Stimulated activated CD4-positive, alpha-beta T cell treated with anti-CD3 and anti-CD28 coated beads, Interleukin-4, amount 100 ng/mL, for 48 hours (primary cell): ENCODE data around the gene PROC.
"Not testable (repeated sequence)": the region's sequence is repeated elsewhere in the genome, so short reads cannot be mapped to it uniquely, and the experiment has no call there.

Source experiments
- DNase-seq, 2 donors: peaks; one replicate each; pipeline ENCODE4 v3.0.0-alpha.2; 2020; ENCODE audit warnings: low read depth in 2 of 2

PROC gene

DNA sequence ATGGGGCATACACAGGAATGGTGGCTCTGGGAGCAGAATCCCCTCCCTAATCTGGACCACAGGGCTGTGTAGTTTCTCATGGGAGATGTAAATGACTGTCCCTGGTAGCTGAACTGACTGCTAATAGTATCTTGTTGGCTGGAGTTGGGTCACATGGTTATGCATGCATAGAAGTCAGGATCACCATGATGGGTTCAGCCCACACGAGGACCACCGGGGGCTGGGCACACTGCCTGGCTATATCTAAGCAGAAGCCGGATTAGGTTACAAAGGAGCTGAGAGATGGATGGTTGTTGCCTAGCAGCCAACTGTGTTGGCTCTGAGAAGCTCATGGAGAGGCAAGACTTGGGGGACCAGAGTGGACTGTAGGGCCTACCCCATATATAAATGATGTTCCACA lies 23.7 kb upstream of the PROC start:
- DNase-seq, result no peak

DNA sequence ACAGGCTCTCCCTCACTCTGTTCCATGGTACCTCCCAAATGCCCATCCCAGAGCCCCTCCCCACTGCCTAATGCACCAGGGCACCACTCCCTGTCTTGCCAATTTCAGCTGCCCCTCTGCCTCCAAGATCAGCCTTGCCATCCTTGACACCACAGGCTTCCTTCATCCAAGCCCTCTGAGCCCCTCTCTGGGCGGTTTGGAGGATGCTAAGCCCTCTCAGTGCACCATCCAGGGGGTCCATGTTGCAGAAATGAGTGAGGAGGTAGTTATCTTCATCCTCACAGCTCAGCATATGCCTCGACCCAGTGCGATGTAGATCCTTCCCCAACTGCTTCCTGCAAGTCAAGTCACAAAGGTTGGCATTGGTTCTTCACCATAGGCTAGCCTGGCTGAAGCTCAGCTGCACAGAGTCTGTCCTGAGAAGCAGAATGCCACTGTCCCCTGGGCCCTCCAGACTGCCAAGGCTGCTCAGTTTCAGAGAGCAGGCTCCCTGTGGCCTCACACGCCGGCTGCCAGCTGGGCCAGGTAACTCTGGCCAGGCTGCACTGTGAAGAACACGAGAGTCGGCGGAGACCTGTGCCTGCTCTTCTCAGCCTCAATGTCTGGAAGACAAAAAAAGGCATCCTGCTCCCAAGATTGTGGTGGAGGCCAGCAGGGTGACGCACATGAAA lies 20.5 kb upstream of the PROC start:
- DNase-seq, result no peak

DNA sequence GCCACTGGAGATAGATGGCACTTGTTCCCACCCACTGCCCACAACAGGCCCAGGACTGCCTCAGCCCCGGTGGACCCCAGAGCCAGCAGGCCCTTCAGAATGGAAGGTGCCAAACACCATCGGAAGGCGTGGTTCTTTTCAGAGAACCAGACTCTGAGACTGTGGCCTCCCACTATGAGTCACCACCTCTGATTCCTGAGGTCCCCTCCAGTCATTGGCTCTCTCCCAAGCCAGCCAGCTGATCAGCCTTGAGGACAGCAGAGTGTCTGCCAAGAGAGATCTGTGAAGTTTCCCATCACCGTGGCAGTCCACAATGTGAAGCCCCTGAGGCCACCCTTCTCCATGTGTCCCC lies 20.0 kb upstream of the PROC start:
- peak in 1 of 2 donors; percentile 58 for DNase-seq

DNA sequence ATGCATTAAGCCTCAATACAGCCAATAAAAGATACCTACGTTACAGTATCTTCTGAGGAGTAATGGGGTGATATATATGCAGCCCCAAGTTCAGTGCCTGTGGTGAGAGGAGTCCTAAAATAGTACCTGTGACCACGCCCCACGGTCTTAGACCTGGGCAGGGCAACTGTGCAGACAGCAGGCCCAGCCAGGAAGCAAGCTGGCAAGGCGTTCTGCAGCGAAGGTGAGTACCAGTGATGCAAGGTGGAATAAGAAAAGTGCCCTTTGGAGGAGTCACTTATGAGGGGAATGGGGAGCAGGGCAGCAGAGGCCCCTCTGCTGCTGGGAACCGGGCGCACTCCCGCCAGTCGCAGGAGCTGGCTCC lies 17.7 kb upstream of the PROC start:
- DNase-seq, result no peak

DNA sequence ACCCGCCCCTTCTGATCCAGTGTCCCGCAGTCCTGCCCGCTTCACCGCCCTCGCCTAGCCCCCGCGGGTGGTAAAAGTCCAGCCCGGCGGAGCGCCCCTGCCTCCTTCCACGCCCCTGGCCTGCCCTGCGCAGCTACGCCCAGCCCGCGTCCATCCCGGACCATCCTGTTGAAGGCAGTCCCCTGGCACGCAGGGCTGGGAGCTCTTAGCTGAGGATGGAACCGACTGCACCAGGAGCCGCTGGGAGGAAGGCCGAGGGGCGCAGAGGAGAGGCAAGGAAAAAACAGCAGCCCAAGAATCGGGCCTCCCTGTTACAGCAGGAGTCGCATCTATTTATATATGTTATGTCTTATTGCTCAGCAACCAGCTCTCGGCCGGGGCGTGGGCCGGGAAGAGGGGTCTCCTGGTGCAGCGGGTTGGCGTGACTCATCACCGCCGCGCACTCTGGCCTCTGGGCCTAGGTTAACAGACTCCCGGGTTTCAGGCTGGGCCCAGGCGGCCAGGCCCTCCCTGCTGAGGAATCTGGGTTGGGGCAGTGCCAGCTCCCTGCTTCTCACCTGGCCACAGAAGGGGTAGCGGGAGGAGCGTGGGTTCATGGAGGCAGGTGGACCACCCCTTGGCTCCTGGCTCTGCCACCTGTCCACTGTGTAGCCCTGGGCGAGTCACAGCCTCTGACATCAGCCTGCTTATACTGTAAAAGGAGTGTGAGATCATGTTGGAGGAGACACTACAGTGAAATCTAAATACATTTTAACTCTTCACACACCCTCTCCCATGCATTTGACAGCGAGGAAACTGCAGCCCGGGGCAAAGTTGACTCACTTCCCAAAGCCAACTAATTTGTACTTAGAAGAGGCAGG lies 17.1 kb upstream of the PROC start:
- no peak for DNase-seq

DNA sequence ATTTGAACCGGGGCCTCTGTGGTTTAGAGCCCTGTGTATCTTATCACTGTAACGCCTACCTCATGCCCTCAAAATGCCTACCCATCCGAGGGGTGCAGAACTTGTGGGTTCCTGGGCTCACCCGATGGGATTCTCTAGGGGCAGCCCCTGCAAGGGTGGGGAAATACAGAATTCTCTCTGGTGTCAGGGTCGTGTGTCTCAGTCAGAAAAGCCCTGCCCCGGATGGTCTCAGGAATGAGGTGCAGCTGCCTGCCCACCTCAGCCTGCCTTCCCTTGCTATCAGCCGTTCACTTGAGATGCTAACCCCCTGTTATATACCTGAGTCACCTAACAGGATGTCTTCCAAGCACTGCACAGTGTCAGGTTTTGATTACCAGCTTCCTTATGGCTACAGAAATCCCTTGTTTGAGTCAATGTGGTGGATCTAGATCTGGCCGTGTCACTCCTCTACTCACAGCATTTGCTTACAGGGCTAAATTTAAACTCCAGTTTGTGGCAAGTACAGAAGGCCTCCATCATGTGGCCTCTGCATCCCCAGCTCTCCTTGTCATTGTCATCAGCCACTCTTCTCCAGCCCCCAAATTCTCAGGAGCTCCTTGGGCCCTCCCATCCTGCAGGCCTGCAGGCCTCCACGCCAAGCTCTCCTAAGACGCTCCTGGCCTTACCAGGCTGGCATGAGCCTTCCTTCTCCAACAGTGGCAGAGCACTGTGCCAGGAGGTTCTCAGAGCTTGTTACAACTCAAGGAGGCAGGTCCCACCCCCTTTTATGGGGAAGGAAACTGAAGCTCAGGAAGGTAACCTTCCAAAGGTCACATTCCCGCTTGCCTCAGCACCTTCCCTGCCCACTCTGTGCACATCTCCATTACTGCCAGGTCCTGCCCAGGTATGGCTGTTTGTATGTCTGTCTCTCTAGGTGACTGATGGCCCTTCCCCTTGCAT lies 16.2 kb upstream of the PROC start:
- DNase-seq, result peak in 1 of 2 donors; percentile 36

DNA sequence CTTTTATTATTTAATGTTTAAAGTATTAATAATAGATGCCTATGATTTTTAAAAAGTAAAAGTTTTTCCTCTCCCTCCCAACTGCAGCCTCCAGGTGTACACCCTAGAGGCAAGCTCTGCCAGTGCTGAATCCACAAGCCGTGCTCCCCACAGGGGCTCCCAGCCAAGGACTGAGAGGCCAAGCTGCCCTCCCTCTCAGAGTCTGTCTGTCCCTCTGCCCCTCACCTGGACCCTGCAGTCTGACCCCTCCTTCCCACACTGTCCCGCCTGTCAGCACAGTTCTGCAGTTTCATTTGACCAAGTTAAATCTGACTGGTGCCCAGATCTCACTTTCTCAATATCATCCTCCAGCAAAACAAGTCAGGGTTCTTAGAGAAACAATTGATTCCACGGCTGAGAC lies 14.8 kb upstream of the PROC start:
- DNase-seq, result no peak

DNA sequence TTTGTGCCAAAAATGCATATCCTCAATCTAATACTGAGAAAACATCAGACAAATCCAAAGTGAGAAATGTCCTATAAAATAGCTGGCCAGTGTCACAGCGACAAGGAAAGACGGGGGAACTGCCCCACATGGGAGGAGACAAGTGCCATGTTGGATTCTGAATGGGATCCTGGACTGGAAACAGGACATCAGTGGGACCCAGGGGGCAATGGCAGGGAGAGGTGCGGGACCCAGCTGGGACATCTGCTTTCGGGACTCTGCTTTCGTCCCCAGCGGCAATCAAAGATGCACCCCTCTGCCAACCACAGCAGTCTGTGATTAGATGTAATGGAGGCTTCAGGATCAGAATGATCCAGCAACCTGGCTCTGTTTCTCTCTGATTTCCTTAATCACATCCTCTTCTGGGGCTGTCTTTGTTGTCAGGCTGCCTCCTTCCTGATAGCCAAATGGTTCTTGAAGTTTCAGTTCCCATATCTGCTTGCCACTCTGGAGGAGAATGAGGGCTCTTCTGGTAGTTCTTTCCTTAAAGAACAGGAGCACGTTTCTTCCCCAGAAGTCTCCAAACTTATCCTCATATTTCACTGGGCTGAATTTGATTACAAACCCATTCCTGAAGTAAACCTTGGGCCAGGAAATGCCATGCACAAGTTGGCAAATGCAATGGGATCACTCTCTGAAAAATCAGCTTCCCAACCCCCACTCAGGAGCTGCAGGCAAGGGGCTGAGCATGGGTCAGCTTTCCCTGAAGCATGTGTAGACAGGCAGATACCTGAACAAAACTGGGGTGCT lies 13.6 kb upstream of the PROC start:
- DNase-seq, result no peak

DNA sequence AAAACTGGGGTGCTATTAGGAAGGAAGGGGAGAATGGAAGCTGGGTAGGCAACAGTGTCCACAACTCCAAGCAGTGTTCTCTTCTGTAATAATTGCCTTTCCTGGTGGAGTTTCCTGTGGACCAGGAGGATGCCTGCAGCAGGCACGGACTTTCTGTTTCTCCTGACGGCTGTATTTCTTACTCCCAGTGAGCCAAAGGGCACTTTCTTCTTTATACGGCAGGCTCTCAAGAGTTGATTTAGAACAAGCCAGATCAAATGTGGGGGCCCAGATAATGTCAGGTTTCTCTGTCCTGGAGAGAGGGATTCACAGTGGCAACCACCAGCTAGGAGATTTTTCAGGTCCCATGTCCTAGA lies 13.0 kb upstream of the PROC start:
- DNase-seq, result no peak

DNA sequence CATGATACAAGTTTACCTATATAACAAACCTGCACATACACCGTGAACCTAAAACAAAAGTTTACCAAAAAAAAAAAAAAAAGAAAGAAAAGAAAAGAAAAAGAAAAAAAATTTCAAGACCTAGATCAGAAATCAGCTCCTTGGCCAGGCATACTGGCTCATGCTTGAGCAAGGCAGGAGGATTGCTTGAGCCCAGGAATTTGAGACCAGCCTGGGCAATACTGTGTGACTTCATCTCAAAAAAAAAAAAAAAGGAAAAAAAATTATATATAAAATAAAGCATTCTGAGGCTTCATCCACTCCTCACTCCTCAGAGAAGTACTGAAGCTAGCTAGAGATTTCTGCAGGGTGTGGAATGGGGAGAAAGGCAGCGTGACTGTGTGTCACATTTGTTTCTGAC lies 11.8 kb upstream of the PROC start:
- DNase-seq, result no peak

DNA sequence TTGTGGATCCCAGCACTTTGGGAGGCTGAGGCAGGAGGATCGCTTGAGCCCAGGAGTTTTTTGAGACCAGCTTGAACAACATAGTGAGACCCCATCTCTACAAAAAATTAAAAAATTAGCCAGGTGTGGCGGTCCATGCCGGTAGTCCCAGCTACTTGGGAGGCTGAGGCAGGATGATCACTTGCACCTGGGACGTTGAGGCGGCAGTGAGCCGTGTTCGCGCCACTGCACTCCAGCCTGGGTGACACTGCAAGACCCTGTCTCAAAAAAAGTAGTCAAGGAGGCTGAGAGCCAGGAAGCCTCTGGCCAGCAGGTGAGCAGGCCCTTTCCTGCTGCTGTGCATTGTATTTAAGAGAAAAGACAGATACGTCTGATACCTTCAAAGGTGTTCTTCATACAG lies 11.1 kb upstream of the PROC start:
- DNase-seq, result no peak

DNA sequence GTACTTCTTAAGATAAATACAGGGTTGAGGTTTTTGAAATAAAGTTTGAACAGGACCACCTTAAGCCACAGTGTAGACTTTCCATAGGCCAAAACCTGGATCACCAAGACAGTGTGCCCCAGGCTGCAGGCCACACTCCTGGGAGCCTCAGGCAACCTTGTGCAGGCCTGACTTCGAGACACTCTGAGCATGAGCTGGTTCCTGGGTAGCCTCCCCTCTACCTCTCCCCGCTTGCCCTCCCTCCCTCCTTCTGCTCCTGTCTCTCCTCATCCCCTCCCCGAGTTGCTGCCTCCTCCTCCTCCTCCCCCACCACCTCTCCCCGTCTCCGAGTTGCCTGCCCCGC lies 10.6 kb upstream of the PROC start:
- no peak for DNase-seq

DNA sequence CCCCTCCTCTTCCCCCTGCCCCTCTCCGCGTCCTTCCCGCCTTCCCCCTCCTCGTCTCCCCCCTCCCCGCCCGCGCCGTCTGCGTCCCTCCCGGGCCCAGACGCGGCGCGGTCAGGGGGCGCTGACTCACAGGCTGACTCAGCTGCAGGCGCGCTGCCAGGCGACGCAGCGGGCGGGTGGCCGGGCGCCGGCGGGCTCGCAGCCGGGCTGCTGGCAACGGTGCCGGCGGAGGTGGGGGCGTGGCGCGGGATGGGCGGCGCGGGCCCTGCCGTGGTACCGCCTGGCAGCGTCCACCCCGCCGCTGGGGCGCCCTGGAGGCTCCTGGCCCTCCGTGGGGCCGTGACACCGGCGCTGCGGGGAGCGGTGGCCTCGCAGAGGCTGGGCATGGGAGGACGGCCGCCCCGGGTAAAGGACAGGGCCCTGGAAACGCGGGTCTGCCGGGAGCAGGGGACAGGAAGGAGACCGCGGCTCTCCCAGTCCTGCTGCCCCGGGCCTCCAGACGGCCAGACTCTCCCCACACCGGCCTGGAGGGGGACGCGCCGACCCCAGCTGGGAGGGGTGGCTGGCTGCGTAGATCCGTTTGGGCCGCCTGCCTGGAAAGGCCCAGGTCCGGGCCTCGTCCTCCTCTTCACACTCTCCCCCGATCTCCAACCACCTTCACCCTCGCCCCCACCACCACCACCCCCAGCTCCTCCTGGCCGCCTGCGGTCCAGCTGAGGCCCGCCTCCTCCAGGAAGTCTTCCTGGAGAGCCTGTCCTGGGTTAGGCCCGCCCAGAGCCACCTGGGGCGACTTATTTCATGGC lies 10.0 kb upstream of the PROC start:
- DNase-seq, result peak; percentile 86

DNA sequence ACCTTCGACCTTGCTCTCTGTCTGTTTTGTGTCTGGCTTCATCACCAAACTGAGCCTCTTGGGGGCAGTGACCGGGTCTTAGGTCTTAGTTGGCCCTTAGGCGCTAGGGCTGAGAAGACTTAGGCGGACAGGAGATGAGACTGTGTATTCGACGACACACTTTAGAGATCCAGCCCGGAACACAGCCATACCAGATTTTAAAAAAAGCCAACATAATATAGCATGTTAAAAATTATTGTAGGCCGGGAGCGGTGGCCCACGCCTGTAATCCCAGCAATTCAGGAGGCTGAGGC lies 9.5 kb upstream of the PROC start:
- DNase-seq, result no peak

DNA sequence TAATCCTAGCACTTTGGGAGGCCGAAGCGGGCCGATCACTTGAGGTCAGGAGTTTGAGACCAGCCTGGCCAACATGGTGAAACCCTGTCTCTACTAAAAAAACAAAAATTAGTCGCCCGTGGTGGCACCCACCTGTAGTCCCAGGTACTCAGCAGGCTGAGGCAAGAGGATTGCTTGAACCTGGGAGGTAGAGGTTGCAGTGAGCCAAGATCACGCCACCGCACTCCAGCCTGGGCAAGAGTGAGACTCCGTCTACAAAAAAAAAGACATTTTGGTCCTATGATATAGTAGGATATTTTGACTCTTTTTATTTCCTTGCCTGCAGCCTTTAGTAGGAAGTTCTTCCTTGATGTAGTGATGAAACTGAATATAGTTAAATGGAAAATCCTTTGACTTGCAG lies 8.5 kb upstream of the PROC start:
- not testable (repeated sequence) for DNase-seq

DNA sequence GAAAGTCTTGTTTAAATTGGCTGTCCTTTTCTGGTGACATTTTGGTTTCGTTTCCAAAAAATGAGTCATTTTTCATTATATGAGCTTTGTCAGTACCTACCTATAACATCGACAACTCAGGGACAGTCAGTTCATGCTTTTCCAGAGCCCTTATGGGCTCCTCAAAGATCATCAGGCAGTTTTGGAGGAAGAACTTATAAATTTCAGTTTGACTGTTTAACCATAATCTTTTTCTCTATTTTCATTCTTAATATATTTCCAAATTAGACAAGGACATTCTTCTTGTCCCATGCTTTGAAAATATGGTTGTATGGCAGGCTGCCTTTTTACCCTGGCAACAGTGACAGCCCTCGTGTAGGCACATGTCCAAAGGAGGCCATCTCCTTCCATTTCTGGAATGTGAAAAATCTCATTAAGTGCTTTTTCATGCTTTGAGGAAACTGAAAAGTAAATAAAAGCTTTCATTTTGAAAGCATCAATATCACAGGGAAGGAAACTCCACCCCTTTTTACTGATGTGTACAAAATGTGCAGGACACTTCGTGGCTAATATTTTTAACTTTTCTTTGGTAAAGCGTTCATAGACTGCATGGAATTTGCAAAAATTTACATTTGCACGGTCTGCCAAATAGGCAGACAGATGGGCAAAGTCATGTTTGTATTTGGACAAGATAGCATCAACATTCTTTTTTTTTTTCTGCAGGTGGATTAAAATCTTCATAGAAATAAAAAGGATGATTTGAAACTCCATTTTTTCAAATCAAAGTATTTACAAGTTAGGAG lies 7.2 kb upstream of the PROC start:
- DNase-seq, result no peak

DNA sequence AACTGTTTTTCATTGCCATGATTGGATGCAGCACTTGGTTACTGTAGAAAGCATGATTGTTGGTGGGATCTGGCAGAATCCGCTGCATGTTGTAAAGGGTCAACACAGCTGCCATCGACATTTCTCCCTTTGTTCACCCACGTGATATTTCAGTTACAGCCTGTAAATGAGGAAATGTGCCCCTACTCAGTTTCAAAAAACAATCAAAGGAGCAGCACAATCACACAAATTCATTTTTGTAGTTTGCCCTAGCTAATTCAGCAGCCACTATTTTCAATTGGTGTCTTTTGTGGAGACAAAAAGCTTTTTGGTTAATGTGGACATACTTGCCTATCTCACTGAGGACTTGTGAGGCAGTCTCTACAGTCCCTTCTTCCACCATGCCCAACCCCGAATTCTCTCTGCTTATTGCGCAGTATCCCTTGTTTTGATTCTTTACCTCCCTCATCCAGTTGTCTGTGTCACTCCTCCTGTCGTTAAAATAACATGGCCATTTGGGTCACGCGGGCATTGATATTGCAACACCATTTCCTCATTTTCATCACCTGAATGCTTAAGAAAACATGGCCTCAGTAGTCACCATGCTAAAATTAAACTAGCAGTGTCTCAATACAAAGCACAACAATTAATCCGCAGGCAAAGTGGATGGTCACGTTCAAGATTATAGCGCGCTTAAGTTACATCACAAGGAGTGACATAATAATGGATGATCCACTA lies 6.4 kb upstream of the PROC start:
- DNase-seq, result no peak

DNA sequence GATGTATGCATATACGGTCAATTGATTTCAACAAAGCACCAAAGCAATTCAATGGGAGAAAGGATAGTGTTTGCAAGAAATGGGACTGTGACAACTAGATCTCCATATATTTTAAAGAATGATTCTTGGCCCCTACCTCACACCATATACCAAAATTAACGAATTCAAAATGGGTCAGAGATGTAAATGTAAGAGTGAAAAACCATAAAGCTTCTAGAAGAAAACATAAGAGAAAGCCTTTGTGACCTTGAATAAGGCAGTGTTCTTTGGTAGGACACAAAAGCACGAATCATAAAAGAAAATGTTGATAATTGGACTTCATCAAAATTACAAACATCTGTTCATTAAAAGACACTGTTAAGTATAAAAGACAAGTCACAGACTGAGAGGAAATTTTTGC lies 5.0 kb upstream of the PROC start:
- DNase-seq, result no peak

DNA sequence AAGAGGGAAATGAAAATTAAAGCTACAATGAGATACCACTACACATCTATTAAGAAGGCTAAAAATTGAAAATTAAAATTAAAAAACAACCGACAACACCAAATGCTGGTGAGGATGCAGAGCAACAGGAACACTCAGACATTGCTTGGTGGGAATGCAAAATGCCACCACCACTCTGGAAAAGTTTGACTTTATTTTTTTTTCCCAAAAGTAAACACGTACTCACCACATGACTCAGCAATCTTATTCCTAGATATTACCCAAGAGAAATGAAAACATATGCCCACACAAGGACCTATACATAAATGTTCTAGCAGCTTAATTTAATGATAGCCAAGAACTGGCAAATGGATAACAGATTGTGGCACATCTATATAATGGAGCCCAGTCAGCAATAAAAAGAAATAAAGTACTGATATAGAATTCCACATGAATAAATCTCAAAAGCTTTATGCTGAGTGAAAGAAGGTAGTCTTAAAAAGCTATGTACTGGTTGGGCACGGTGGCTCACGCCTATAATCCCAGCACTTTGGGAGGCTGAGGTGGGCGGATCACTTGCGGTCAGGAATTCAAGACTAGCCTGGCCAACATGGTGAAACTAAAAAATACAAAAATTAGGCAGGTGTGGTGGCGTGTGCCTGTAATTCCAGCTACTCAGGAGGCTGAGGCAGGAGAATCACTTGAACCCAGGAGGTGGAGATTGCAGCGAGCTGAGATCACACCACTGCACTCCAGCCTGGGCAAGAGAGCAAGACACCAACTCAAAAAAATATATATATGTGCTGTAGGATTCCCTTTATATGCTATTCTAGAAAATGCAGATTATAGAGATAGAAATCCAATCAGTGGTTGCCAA lies 4.2 kb upstream of the PROC start:
- no peak for DNase-seq
